Measurements from ENCODE around the gene LRMDA.

Gene LRMDA

DNA sequence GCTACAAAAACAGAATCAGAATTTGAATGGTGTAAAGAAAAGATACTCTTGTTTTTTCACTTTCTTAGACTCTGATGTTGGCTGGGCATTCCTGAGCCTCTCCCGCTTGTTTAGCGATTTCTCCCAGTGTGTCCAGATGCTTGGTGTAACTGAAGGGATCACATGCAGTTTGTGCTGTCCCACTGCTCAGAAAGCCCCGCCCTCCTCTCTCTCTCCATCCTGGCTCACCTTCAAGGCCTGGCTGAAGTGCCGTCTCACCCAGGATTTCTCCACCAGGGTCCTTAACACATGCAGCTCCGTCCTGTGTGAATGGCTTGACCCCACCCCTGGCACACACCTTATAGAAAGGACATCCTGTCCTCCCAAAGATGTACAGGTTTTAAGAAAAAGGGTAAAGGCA lies 437.1 kb downstream of the LRMDA start:
- H3K9ac ChIP-seq, result no peak overlapping the region
- H3K4me1 ChIP-seq, result no peaks in the 10 kb centered on the region
- no peak overlapping the region for H2AFZ ChIP-seq
- no peak overlapping the region for H3K4me3 ChIP-seq (ENCODE audit: low read depth, low read length)
- H3K4me2 ChIP-seq (ENCODE audit: low read length), result no peak overlapping the region
- H3K79me2 ChIP-seq, result no peaks in the 10 kb centered on the region
- no peaks in the 10 kb centered on the region for H3K27me3 ChIP-seq (ENCODE audit: control insufficient read depth, insufficient read depth, low read length)
- H3K36me3 ChIP-seq (ENCODE audit: control insufficient read depth, insufficient read depth, low read length), result no peaks in the 10 kb centered on the region
- H3K27ac ChIP-seq, result no peak overlapping the region
- no peaks in the 10 kb centered on the region for H3K9me3 ChIP-seq (ENCODE audit: control insufficient read depth, low read length)
- TF ChIP-seq, protein P1, sequence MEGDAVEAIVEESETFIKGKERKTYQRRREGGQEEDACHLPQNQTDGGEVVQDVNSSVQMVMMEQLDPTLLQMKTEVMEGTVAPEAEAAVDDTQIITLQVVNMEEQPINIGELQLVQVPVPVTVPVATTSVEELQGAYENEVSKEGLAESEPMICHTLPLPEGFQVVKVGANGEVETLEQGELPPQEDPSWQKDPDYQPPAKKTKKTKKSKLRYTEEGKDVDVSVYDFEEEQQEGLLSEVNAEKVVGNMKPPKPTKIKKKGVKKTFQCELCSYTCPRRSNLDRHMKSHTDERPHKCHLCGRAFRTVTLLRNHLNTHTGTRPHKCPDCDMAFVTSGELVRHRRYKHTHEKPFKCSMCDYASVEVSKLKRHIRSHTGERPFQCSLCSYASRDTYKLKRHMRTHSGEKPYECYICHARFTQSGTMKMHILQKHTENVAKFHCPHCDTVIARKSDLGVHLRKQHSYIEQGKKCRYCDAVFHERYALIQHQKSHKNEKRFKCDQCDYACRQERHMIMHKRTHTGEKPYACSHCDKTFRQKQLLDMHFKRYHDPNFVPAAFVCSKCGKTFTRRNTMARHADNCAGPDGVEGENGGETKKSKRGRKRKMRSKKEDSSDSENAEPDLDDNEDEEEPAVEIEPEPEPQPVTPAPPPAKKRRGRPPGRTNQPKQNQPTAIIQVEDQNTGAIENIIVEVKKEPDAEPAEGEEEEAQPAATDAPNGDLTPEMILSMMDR (IDR thresholded peaks at IDR 0.05), result no peak

DNA sequence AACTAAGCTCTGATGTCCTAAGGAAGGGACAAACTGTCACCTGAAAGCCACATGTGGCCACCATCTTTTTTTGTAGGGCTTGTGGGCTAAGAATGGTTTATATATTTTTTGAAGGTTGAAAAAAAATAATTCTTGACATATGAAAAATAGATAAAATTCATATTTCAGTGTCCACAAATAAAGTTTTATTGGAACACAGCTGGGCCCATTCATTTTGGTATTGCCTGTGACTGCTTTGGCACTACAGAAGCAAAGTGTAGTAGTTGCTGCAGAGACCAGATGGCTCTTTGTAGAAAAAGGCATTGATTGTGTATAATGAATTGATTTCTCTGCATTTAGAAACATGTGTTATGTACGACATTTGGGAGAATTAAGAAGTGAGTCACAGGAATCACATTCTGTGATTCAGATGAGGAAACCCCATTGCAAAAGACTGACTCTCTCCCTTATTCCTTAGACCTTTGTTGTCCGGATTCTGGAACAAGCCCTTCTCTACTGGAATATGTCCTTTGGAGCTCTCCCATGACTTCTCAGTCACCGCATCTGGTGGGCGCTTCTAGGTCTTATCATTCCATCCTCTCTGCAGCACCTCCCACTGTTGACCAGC lies 438.7 kb downstream of the LRMDA start:
- Histone ChIP-seq H3K9me3 (ENCODE audit: control insufficient read depth, low read length) (no peaks in the 10 kb centered on the region), H3K36me3 (ENCODE audit: control insufficient read depth, insufficient read depth, low read length) (no peaks in the 10 kb centered on the region), H3K27ac (no peak overlapping the region), H3K4me2 (ENCODE audit: low read length) (no peak overlapping the region), H3K4me1 (no peaks in the 10 kb centered on the region), H2AFZ (no peak overlapping the region), H3K79me2 (no peaks in the 10 kb centered on the region), H3K9ac (no peak overlapping the region), H3K27me3 (ENCODE audit: control insufficient read depth, insufficient read depth, low read length) (no peaks in the 10 kb centered on the region), H3K4me3 (ENCODE audit: low read depth, low read length) (no peak overlapping the region)
- TF ChIP-seq, protein P1 (IDR thresholded peaks at IDR 0.05), result no peak

DNA sequence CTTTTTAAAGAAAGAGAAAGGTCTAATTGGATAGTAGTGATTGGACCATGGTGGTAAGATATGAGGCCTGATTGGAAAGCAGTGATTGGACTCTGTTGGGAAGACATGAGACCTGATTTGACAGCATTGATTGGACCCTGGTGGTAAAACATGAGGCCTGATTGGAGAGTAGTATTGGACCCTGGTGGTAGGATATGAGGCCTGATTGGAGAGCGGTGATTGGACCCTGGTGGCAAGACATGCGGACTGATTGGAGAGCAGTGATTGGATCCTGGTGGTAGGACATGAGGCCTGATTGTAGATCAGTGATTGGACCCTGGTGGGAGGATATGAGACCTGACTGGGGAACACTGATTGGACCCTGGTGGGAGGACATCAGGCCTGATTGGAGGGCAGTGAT lies 444.3 kb downstream of the LRMDA start:
- Histone ChIP-seq H3K4me3 (ENCODE audit: low read depth, low read length) (no peak overlapping the region), H3K9ac (no peak overlapping the region), H3K4me1 (no peaks in the 10 kb centered on the region), H3K36me3 (ENCODE audit: control insufficient read depth, insufficient read depth, low read length) (no peaks in the 10 kb centered on the region), H3K9me3 (ENCODE audit: control insufficient read depth, low read length) (no peaks in the 10 kb centered on the region), H2AFZ (no peak overlapping the region), H3K27me3 (ENCODE audit: control insufficient read depth, insufficient read depth, low read length) (no peaks in the 10 kb centered on the region), H3K79me2 (no peaks in the 10 kb centered on the region), H3K27ac (no peak overlapping the region), H3K4me2 (ENCODE audit: low read length) (no peak overlapping the region)
- TF ChIP-seq, protein P1 (IDR thresholded peaks at IDR 0.05), result no peak

DNA sequence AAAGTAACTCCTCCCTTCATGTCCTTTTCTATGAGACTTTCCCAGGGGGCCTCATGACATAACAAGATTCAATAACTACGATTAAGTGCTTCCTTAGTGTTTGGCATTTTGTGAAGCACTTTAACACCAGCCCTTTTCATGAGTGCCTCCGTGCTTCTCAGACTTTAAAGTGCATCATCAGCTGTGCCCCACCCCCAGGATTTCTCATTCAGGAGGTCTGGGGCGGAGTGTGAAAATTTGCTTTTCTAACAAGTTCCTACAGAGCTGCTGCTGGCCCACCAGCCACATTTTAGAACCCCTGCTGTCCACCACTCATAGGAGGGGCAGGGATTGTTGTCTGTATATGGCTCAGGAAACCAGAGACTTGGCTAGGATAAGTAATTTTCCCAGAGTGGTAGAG lies 445.3 kb downstream of the LRMDA start:
- Histone ChIP-seq H2AFZ (no peak overlapping the region), H3K4me1 (no peaks in the 10 kb centered on the region)

DNA sequence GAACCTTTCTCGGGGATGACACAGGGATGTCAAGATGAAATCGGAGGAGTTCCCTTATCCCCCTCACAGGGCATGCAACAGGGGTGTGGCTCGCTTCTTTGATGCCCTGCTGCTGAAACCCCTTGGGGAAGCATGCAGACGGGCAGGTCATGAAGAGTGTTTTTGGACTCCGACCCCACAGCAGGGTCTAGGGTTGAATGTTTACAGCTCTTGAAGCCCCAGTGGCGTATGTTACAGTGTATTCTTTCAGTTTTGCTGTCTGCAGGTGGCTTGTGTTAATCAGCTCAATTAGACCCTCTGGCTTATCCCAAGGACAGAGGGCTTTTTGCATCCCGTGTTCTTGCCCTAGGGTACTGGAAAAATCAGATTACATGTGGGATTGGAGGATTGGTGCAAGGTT lies 446.5 kb downstream of the LRMDA start:
- H3K36me3 ChIP-seq (ENCODE audit: control insufficient read depth, insufficient read depth, low read length), result no peaks in the 10 kb centered on the region
- no peak overlapping the region for H3K4me3 ChIP-seq (ENCODE audit: low read depth, low read length)
- no peak overlapping the region for H3K4me2 ChIP-seq (ENCODE audit: low read length)
- H3K9me3 ChIP-seq (ENCODE audit: control insufficient read depth, low read length), result no peaks in the 10 kb centered on the region
- no peaks in the 10 kb centered on the region for H3K79me2 ChIP-seq
- H3K27ac ChIP-seq, result no peak overlapping the region
- TF ChIP-seq, protein P1 (IDR thresholded peaks at IDR 0.05), result no peak
- H2AFZ ChIP-seq, result no peak overlapping the region
- no peaks in the 10 kb centered on the region for H3K4me1 ChIP-seq
- no peaks in the 10 kb centered on the region for H3K27me3 ChIP-seq (ENCODE audit: control insufficient read depth, insufficient read depth, low read length)
- H3K9ac ChIP-seq, result no peak overlapping the region

More for the DNA sequence above, 445.3 kb downstream of the LRMDA start:
- Histone ChIP-seq H3K27ac (no peak overlapping the region), H3K4me3 (ENCODE audit: low read depth, low read length) (no peak overlapping the region), H3K27me3 (ENCODE audit: control insufficient read depth, insufficient read depth, low read length) (no peaks in the 10 kb centered on the region), H3K4me2 (ENCODE audit: low read length) (no peak overlapping the region), H3K36me3 (ENCODE audit: control insufficient read depth, insufficient read depth, low read length) (no peaks in the 10 kb centered on the region), H3K9ac (no peak overlapping the region), H3K79me2 (no peaks in the 10 kb centered on the region), H3K9me3 (ENCODE audit: control insufficient read depth, low read length) (no peaks in the 10 kb centered on the region)
- TF ChIP-seq, protein P1 (IDR thresholded peaks at IDR 0.05), result no peak

All from parathyroid adenoma (tissue), 2 donors.